GM12892 (cell line): ENCODE results near the gene DNAL1.

Experiments
- POLR2A ChIP-seq: IDR thresholded peaks from 2 replicates; pipeline ENCODE4 v1.6.1; 2011; ENCODE audit warnings: low read depth, low read length, control low read depth
- TAF1 ChIP-seq: IDR thresholded peaks from 2 replicates; pipeline ENCODE4 v1.6.1; 2011; ENCODE audit warnings: low read depth, mild to moderate bottlenecking, control low read depth, low read length, borderline replicate concordance

DNA sequence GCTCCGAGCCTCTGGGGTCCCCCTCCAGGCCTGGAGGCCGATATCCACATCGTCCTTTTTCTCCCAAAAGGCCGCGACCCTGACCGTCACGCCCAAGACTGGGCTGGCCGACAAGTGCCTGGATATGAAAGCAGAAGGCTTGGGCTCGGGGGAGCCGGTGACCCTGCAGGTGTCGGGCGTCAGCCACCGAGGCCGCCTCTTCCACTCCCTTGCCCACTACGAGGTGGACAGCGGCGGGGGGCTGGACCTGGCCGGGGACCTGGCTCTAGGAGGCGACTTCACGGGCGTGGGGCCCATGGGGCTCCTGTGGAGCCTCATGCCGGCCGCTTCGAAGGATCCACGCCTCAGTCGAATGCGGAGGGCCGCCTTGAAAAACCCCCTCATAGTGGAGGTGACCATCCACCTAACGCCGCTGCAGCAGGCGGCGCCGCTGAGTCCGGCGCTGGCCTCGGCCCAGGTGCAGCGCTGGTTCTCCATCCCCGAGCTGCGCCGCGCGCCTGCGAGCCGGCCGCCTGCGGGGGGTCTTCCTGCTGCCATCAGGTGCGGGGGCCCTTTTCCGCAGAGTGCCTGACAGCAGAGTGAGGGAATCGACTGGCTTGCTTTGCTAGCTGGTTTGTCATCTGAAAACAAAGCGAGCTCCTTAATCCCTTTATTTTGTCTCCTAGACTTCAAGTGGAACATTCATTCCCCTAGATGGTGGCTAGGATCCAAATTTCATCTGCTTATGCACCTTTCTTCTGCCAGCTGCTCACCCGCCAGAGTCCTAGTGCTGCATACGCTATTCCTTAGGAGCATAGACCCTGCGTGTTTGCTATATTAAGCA is 10.6 kb upstream of the DNAL1 start:
- TF ChIP-seq POLR2A (no peak), TAF1 (no peak)
